Sigmoid colon (tissue), 7 donors: Measurements from ENCODE around the gene MAP1LC3A. TPM values are rescaled to one million over a fixed set of nuclear protein-coding genes. Genes with fewer than 3 reads are reported as not detected.

Source experiments
- DNase-seq: peaks from one replicate; pipeline ENCODE4 v3.0.0-alpha.2; 2019
- H3K27ac ChIP-seq, 4 donors: fragments of 200-600 bp; sonication (generic); one replicate each; pipeline ENCODE4 v1.5.1; 2016 to 2019; ENCODE audit warnings: mild to moderate bottlenecking in 1 of 4
- H3K27me3 ChIP-seq, 3 donors: fragments of 200-600 bp; sonication (generic); one replicate each; pipeline ENCODE4 v1.5.1; 2019; ENCODE audit warnings: mild to moderate bottlenecking in 1 of 3
- H3K36me3 ChIP-seq, 4 donors: fragments of 200-600 bp; sonication (generic); one replicate each; pipeline ENCODE4 v1.5.1; 2016 to 2019
- H3K4me1 ChIP-seq, 4 donors: fragments of 200-600 bp; sonication (generic); one replicate each; pipeline ENCODE4 v1.5.1; 2017 to 2019
- H3K4me3 ChIP-seq, 4 donors: fragments of 200-600 bp; sonication (generic); one replicate each; pipeline ENCODE4 v1.5.1; 2017 to 2019; ENCODE audit warnings: mild to moderate bottlenecking in 2 of 4, moderate library complexity in 1 of 4
- H3K9me3 ChIP-seq, 4 donors: fragments of 200-600 bp in 3 of 4; sonication (generic) in 3 of 4; one replicate each; pipeline versions ENCODE4 v1.5.1 to v1.6.1; 2013 to 2019
- EP300 ChIP-seq, 4 donors: sonication (generic); formaldehyde crosslinking; IDR thresholded peaks; one replicate each; pipeline ENCODE4 v1.6.1; 2017; ENCODE audit warnings: antibody characterized with exemption in 4 of 4
- POLR2A ChIP-seq, 2 donors: fragments of 450-650 bp; IDR thresholded peaks; one replicate each; pipeline ENCODE4 v1.6.1; 2016; ENCODE audit warnings: antibody characterized with exemption in 2 of 2, mild to moderate bottlenecking in 2 of 2, moderate library complexity in 2 of 2
- POLR2AphosphoS5 ChIP-seq, 4 donors: sonication (generic); formaldehyde crosslinking; IDR thresholded peaks; one replicate each; pipeline ENCODE4 v1.6.1; 2017; ENCODE audit warnings: antibody characterized with exemption in 4 of 4
- WGBS, 2 donors: extraction: QIAGEN DNeasy Blood & Tissue Kit; methylation state at CpG; one replicate each; pipeline ENCODE4 v1.1.7; 2013; 5-methylcytosine and 5-hydroxymethylcytosine counted together
- intact Hi-C: fragments of 100-400 bp; cut with DNase I; formaldehyde crosslinking; loops from one replicate; pipeline ENCODE4 v1.15.1; 2023
- polyA plus RNA-seq, 3 donors: library from polyadenylated mRNA; stranded (reverse); fragments of 200-250 nt; gene quantifications; one replicate each; pipeline ENCODE4 v1.2.3, GENCODE V29; 2013
- total RNA-seq, 4 donors: library from RNA; depleted of rRNA; stranded (reverse); fragments of >200 nt; gene quantifications; one replicate each; pipeline ENCODE4 v1.1.0, GENCODE V29; 2016
- TF ChIP-seq, protein P1 (sequence below), 4 experiments: fragments of 450-650 bp in 3 of 4; fragments of 200-600 bp in 1 of 4; IDR thresholded peaks; one replicate each; pipeline ENCODE4 v1.5.1; 2016 to 2019; ENCODE audit warnings: antibody characterized with exemption in 4 of 4, mild to moderate bottlenecking in 3 of 4, moderate library complexity in 2 of 4
- donor health status: healthy with polysubstance abuse.
- donor health status: Bipolar disorder and iron deficiency.
- donor health status: healthy.

MAP1LC3A gene
- total and polyA plus RNA-seq, 7 donors = 45.5 to 88.1 (median 51.0) TPM

DNA sequence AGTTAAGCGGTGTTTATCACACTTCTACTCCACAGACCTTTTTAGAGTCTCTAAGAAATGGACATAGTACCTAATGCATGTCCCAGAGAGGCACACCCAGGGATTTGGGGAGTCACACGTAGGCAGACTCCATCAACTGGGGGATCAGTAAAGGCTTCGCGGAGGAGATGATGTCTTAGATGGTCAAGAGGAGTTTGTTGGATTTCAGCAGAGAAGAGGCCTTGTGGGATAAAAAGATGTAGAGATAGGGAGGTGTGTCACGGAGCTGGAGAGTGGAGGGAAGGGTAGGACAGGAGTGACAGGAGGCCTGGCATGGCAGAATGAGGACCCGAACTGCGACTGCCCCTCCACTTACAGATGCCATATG is 33.2 kb upstream of the MAP1LC3A start:
- H3K4me1 ChIP-seq = peaks cover 0 to 80% (median 67%) of the 10 kb centered on the region in 4 donors

DNA sequence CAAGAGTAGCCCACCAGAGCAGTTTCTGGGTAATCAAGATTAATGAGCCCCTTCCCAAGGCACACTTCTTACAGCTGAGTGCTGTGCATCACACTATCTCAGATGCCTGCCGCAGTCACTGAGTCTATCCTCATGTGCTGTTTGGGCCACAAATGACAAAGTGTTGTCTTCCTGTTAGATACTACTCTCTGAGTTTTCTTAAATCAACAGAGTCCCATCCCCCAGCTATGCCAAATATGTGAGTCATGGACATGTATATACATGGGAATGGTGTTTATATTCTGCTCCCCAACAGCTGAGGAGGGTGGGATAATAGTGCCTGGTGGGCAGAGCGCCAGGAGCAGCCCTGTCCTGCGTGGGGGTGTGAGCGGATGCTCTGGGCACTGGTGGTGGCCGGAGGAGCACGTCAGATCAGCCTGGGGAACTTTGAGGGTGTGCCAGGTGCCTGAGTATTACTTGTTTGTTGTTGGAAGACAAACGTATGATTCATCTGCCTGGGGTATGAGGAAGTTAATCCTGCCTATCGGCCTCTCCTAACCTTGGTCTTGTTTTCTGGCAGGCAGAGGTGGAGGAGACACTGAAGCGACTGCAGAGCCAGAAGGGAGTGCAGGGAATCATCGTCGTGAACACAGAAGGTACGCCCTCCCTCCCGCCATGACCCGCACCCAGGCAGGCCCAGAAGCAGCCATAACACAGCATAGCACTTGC is 32.7 kb upstream of the MAP1LC3A start:
- WGBS, 2 donors = 16 to 44% methylated on average over 14 of the region's 14 CpGs
- no peak for TF ChIP-seq POLR2A (IDR thresholded peaks at IDR 0.05)
- TF ChIP-seq, protein P1, sequence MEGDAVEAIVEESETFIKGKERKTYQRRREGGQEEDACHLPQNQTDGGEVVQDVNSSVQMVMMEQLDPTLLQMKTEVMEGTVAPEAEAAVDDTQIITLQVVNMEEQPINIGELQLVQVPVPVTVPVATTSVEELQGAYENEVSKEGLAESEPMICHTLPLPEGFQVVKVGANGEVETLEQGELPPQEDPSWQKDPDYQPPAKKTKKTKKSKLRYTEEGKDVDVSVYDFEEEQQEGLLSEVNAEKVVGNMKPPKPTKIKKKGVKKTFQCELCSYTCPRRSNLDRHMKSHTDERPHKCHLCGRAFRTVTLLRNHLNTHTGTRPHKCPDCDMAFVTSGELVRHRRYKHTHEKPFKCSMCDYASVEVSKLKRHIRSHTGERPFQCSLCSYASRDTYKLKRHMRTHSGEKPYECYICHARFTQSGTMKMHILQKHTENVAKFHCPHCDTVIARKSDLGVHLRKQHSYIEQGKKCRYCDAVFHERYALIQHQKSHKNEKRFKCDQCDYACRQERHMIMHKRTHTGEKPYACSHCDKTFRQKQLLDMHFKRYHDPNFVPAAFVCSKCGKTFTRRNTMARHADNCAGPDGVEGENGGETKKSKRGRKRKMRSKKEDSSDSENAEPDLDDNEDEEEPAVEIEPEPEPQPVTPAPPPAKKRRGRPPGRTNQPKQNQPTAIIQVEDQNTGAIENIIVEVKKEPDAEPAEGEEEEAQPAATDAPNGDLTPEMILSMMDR (IDR thresholded peaks at IDR 0.05) = no peak
- TF ChIP-seq EP300 (IDR thresholded peaks at IDR 0.05) = no peak
- peak; percentile 31 to 63 (median 58) for TF ChIP-seq POLR2AphosphoS5 (IDR thresholded peaks at IDR 0.05)
- DNase-seq = peak; percentile 95
- no peaks in the 10 kb centered on the region for H3K9me3 ChIP-seq
- peaks cover 9 to 39% (median 26%) of the 10 kb centered on the region in 4 donors for H3K36me3 ChIP-seq
- no peak overlapping the region for H3K4me3 ChIP-seq
- intact Hi-C loops = loop anchor here (2.0 kb wide), 1 partner anchor 33 kb away; the partner anchor contains the start of gene MAP1LC3A
- H3K27ac ChIP-seq = peak overlapping the region; percentile 75 to 86 (median 82)
- peaks cover 0 to 76% (median 67%) of the 10 kb centered on the region in 4 donors for H3K4me1 ChIP-seq
- no peaks in the 10 kb centered on the region for H3K27me3 ChIP-seq

More for the DNA sequence above, 33.2 kb upstream of the MAP1LC3A start:
- H3K9me3 ChIP-seq = no peaks in the 10 kb centered on the region
- H3K36me3 ChIP-seq = peaks cover 9 to 38% (median 24%) of the 10 kb centered on the region in 4 donors
- intact Hi-C loops = no loop called here
- no peak overlapping the region for H3K4me3 ChIP-seq
- peak overlapping the region; percentile 75 to 86 (median 82) for H3K27ac ChIP-seq
- 75 to 89% methylated on average over 7 of the region's 7 CpGs for WGBS, 2 donors
- no peaks in the 10 kb centered on the region for H3K27me3 ChIP-seq
- DNase-seq = no peak
- no peak for TF ChIP-seq POLR2AphosphoS5 (IDR thresholded peaks at IDR 0.05)
- TF ChIP-seq POLR2A (IDR thresholded peaks at IDR 0.05) = no peak
- TF ChIP-seq EP300 (IDR thresholded peaks at IDR 0.05) = no peak
- TF ChIP-seq, protein P1 (IDR thresholded peaks at IDR 0.05) = no peak

DNA sequence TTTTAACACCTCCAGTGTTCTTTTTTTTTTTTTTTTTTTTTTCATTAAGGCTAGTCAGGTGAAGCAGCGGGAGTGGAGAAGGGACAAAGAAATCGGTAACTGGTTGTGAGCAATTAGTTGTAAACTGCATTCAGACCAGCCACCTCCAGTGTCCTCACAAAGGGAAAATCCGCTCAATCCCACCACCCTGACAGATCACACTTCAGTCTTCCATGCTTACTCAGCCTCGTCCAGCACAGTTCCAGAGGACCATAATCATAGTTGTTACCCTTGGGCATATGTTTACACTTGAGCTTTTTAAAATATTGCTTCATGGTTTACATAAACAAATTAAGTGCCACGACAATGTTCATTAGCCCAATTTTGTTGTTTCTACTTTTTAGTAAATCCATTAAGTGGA is 32.1 kb upstream of the MAP1LC3A start:
- WGBS, 2 donors = 34 to 71% methylated on average over 5 of the region's 5 CpGs
- intact Hi-C loops = loop anchor here (2.0 kb wide), 1 partner anchor 32 kb away; the partner anchor contains the start of gene MAP1LC3A
- peaks cover 0 to 70% (median 67%) of the 10 kb centered on the region in 4 donors for H3K4me1 ChIP-seq
- TF ChIP-seq EP300 (IDR thresholded peaks at IDR 0.05) (no peak), POLR2A (IDR thresholded peaks at IDR 0.05) (no peak), POLR2AphosphoS5 (IDR thresholded peaks at IDR 0.05) (no peak)
- TF ChIP-seq, protein P1 (IDR thresholded peaks at IDR 0.05) = no peak
- H3K27ac ChIP-seq = peak overlapping the region; percentile 75 to 86 (median 82)
- no peak overlapping the region for H3K4me3 ChIP-seq
- peaks cover 9 to 43% (median 26%) of the 10 kb centered on the region in 4 donors for H3K36me3 ChIP-seq
- no peaks in the 10 kb centered on the region for H3K27me3 ChIP-seq
- DNase-seq = no peak
- H3K9me3 ChIP-seq = no peaks in the 10 kb centered on the region

DNA sequence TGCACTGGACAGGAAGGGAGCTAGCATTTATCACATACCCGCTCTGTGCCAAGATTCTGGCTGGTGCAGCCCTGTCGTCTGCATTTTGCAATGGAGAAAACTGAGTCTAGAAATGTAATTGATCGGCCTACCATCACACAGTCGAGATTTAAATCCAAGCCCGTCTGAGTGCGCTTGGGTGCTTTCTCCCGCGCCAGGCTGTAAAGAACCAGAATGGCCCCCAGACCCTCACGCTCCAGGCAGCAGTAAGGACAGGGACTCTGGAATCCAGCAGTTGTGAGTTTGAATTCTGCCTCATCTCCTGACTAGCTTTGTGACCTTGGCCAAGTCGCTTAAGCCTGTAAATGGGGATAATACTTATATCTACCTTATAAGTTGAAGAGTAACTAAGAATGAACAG is 31.5 kb upstream of the MAP1LC3A start:
- peak; percentile 21 for DNase-seq
- H3K27me3 ChIP-seq = no peaks in the 10 kb centered on the region
- intact Hi-C loops = loop anchor here (2.0 kb wide), 1 partner anchor 32 kb away; the partner anchor contains the start of gene MAP1LC3A
- peaks cover 9 to 45% (median 27%) of the 10 kb centered on the region in 4 donors for H3K36me3 ChIP-seq
- H3K4me1 ChIP-seq = peaks cover 0 to 69% (median 65%) of the 10 kb centered on the region in 4 donors
- TF ChIP-seq POLR2A (IDR thresholded peaks at IDR 0.05) (no peak), EP300 (IDR thresholded peaks at IDR 0.05) (no peak), POLR2AphosphoS5 (IDR thresholded peaks at IDR 0.05) (no peak)
- TF ChIP-seq, protein P1 (IDR thresholded peaks at IDR 0.05) = no peak
- H3K9me3 ChIP-seq = no peaks in the 10 kb centered on the region
- WGBS, 2 donors = 87 to 91% methylated on average over 10 of the region's 10 CpGs
- peak overlapping the region; percentile 75 to 86 (median 82) for H3K27ac ChIP-seq
- H3K4me3 ChIP-seq = no peak overlapping the region
